Measurements from ENCODE around the gene INKA1. TPM values are rescaled to one million over a fixed set of nuclear protein-coding genes. Genes with fewer than 3 reads are reported as not detected.
"Not testable (repeated sequence)": the region's sequence is repeated elsewhere in the genome, so short reads cannot be mapped to it uniquely, and the experiment has no call there.

INKA1 gene
- total RNA-seq, 1 donor, result 4.4 TPM

- no peak for TF ChIP-seq CTCF (IDR thresholded peaks at IDR 0.05; ENCODE audit: insufficient read depth, low read length)
- no peak for DNase-seq (ENCODE audit: low read depth)
- H3K4me3 ChIP-seq (ENCODE audit: low read depth, low read length), result no peak overlapping the region
Observed at GRCh38 chr3:49807431-49808114, 4.5 kb downstream of the INKA1 start.

DNA sequence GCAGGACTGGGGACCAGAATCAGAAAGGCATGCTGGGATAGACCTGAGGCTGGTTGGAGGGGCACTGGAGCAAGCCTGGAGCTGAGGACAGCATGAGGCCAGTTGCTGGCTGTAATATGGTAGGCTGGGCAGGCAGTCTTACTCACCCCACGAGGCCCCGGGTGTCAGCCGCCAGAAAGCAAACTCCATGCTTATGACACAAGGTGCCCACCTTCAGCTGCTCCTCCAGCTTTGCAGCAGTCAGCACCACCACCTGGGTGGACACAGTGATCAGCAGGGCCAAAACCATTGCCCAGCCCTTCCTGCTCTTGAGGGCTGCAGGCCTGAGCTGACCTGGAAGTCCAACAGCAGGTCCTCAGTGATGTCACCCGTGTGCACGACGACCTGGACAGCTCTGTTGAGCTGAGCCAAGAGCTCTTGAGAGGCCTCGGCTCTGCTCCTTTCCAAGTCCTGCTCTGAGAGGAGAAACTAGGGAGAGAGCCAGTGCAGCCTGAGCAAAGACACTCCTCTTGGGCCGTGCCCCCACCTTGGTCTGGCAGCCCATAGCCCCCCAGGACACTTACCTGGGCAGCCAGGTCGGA lies 9.9 kb downstream of the INKA1 start:
- no peak for DNase-seq (ENCODE audit: low read depth)
- no peak for TF ChIP-seq CTCF (IDR thresholded peaks at IDR 0.05; ENCODE audit: insufficient read depth, low read length)
- peak overlapping the region; percentile 82 for H3K4me3 ChIP-seq (ENCODE audit: low read depth, low read length)

DNA sequence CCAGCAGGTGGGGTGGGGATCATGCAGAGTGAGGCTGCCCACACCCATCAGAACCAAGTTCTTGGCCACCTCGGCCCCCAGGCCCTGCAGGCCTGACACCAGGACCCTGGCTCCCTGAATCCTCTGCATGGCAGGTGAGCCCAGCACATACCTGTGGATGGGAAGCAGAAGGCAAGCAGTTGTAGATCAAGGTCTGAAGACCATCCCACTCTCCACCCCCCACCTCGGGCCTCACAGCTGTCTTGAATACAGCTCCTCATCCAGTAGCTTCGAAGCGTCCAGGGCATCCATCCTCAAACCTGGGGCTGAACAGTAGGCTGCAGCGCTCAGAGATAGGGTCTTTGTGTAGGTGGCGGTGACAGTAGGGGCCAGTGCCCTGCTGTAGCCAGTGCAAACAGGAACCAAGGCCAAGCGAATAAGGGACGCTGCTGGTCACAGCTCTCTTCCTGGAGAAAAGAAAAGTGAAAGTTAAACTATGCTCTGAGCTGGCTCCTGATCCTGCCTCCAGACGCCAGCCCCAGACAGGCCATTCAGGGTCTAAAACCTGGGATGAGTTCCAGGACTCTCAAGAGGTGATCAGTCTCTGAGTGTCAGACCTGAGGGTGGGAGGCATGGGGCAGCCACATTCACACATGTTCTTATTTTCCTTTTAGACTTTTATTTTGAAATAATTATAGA lies 10.6 kb downstream of the INKA1 start, which contains the start of gene UBA7:
Gene UBA7, minus strand, starts transcription at position 457 of the 678 bp plus-strand sequence. Its CDS starts 166 bp downstream, at position 291.
- peak within 1 kb of the TSS; percentile 82 for H3K4me3 ChIP-seq (ENCODE audit: low read depth, low read length)
- DNase-seq (ENCODE audit: low read depth), result peak; percentile 81
- no peak for TF ChIP-seq CTCF (IDR thresholded peaks at IDR 0.05; ENCODE audit: insufficient read depth, low read length)

DNA sequence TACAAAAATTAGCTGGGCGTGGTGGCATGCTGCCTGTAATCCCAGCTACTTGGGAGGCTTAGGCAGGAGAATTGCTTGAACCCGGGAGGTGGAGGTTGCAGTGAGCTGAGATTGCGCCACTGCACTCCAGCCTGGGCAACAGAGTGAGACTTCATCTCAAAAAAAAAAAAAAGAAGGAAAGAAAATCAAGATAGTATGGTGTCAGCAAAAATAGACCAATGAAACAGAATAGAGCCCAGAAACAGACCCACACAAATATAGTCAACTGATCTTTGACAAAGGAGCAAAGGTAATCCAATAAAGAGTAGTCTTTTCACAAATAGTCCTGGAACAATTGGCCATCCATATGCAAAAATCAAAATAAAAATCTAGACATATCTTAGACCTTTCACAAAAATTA lies 20.1 kb downstream of the INKA1 start:
- DNase-seq (ENCODE audit: low read depth); H3K4me3 ChIP-seq (ENCODE audit: low read depth, low read length): not testable (repeated sequence)

DNA sequence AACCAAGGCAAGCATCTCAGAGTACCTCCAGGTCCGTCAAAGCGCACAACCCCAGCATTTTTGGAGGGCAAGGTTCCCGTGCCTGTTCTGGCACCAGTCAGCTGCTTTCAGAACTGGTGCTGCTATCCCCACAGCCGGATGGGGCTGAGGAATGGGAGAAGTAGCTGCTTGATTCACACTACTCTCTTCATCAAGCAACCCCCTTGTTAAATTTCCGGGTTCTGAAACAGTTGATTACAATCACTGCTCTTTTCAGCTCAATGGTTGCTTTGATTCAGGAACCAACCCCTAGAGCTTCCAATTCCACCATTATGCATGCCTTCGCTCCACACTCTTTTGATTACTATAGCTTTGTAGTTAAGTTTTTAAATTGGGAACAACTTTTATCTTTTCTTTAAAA lies 23.0 kb downstream of the INKA1 start:
- no peak for DNase-seq (ENCODE audit: low read depth)
- no peak overlapping the region for H3K4me3 ChIP-seq (ENCODE audit: low read depth, low read length)
- TF ChIP-seq CTCF (IDR thresholded peaks at IDR 0.05; ENCODE audit: insufficient read depth, low read length), result no peak

- no peak for DNase-seq (ENCODE audit: low read depth)
- TF ChIP-seq CTCF (IDR thresholded peaks at IDR 0.05; ENCODE audit: insufficient read depth, low read length), result no peak
- H3K4me3 ChIP-seq (ENCODE audit: low read depth, low read length), result no peak overlapping the region
Observed at GRCh38 chr3:49831341-49831740, 28.3 kb downstream of the INKA1 start.

GRCh38 chr3:49839193-49839809 lies 36.2 kb downstream of the INKA1 start:
- no peak overlapping the region for H3K4me3 ChIP-seq (ENCODE audit: low read depth, low read length)
- DNase-seq (ENCODE audit: low read depth), result peak; percentile 87
- TF ChIP-seq CTCF (IDR thresholded peaks at IDR 0.05; ENCODE audit: insufficient read depth, low read length), result peak; percentile 91
